ENCODE measurements around the gene RASSF4.

Gene RASSF4

DNA sequence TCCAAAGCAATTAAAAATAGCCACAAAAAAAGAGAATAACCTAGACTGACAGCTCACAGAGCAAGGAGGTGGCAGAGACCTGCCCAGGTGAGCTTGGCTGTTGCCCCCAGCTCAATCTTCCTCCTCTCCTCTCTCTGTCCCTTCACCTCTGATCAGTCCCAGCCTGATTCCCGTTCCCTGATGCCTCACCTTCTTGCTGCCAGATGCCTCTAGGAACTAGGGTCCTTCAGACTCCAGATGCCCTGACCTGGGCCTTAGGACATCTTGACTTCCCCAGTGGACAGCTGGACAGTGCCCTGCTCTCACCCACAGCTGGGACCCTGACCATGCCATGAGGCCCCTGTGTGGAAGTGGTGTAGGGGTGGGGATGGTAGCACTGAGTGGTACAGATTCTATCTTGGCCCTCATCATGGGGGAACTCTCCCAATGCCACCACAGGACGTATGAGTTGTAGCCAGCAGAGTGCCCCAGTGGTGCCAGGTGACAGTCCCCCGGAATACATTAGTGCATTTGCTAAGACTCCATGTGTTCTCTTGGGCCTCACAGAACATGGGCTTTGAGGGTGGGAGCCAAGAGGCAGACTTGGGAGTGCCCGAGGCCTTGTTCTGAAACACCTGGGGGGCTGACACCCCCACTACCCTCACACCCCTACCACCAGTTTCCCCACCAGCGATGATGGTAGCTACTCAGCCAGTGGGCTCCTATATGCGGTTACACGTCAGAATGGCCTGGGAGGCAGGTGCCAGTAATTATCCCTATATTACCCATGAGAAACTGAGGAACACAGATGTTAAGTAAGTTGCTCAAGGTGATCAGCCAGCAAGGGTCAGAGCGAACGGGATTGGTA, 17.0 kb downstream of the RASSF4 start:
- no peak for DNase-seq

DNA sequence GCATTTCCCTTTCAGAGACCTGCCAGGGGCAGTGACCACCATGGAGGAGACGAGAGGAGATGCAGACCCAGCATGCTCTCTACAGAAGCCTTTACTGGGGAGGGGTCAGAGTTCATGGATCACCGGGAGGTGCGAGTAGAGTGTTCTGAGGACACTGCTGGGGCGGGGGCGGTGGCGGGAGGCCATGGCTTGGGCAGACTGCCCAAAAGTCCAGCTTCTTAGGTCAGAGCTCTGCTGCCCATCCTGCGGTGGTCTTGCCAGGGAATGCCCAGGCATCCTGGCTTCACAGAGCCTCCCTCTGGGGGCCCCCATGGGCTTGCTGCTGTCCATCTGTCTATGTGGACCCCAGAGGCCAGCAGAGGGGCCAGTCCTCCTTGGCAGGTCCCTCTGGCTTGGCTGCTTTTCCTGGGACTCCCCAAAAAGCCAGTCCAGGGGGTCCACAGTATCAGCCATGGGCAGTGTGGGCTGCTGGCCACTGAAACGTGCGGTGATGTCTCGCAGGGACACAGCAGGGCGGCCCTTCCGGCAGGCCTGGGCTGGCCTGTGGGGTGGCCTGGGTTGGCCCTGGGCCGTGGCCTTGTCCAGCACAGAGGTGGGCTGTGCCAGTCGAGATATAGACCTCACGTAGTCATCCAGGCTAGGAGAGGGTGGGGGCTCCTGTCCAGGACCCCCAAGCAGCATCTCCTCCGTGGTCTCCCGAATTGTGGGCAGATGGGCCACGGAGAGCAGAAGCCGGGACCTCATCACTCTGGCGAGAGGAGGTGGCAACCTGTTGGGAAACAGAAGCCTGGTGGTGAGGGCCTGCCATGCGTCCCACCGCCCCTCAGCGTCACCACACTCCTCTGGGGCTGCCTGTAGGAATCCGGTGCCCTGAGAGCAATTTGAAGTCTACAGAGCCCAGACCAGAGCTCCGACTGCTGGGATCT, 17.9 kb downstream of the RASSF4 start:
- DNase-seq = no peak

DNA sequence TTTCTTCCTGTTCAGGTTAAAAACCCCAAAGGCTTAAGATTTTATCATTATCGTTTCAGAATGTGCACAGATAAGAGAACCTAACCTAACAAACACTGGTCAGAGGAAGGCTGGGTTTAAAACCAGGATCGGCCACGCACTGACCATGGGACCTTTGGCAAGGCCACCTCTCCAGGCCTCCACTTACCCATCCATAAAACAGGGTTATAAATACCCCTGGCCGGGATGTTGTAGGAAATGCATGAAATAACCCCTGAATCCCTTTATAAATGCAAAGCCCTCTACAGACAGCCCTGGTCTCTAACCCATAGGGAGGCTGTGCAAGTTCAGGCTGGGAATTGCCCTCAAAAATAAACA, 18.6 kb downstream of the RASSF4 start:
- DNase-seq = no peak

DNA sequence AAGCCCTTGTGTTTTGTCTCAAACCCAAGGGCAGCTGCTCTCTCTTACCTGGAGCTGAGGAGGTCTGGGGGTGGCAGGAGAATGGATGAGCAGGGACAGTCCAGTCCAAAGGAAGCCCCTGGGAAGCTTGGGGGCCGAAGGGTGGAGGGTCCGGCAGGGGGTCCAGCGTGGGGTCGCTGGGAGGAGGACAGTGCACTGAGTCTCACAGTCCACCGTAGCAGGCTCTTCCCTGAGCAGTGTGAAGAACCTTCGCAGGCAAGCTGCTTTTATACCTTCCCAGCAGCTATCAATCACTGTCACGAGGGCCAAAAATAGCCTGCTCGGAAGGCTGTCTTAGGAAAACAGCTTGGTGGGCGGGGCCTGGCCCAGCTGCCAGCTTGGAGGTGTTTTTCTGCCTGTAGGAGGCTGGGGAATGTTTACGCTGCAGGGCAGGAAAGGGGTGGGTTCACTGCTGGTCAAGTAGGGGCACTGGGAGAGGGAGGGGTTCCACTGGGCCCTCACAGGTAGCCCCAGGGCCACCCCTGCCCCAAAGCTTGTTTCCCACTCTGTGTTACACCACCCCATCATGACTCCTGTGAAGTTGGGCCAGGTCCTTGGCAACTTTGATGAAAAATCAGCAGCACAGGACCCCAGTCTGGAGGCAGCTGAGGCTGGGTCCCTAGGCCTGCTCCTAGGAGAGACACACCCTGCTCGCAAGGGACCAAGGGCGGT, 19.1 kb downstream of the RASSF4 start, which contains the start of gene DEPP1:
DEPP1 (minus strand) TSS at position 240 of the 711 bp plus-strand sequence. CDS start 779 bp downstream, outside the sequence.
- peak; percentile 82 for DNase-seq

DNA sequence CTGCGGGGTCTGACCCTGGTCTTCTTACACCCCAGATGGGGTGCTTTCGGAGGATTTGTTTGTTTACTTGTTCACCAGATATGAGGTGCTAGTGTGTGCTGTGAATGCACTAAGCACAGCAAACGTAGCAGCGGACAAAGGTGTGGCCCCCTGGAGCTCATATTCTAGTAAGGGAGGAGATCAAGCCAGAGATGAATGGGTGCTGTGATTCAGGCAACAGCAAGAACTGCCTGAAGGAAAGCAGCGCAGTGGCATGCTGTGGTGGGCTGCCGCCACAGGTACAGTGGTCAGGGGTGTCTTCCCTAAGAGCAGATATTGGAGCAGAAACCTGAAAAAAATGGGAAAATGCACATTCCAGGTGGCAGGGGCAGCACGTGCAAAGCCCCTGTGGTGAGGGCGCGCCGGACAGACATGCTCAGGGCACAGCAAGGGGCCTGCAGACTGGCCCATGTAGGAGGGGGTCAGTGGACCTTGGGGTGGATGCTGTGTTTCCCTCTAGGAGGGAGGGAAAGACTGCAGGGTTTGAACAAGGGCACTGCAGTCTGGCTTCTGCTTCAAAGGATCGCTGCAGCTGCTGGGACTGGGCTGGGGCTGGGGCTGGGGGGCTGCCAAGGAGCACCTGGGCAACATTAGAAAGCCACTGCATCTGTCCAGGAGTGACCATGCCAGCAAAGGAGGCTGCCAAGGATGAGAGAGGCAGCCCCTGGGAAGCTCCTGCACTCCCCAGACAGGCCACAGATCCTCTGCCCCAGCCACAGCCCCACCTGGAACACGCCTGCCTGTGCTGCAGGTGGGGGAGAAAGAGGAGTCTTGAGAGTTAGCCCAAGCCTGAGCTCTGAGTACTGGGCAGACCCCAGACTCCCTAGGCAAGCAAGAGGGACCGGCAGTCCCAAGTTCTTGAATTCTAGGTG, 19.9 kb downstream of the RASSF4 start:
- no peak for DNase-seq

GRCh38 chr10:44980309-44981171, 20.9 kb downstream of the RASSF4 start:
- no peak for DNase-seq

- DNase-seq = no peak
Measured at GRCh38 chr10:44981172-44982113, 21.8 kb downstream of the RASSF4 start.

GRCh38 chr10:44982114-44982460, 22.5 kb downstream of the RASSF4 start:
- no peak for DNase-seq

- no peak for DNase-seq
Measured at GRCh38 chr10:44982496-44982895, 22.9 kb downstream of the RASSF4 start.

DNA sequence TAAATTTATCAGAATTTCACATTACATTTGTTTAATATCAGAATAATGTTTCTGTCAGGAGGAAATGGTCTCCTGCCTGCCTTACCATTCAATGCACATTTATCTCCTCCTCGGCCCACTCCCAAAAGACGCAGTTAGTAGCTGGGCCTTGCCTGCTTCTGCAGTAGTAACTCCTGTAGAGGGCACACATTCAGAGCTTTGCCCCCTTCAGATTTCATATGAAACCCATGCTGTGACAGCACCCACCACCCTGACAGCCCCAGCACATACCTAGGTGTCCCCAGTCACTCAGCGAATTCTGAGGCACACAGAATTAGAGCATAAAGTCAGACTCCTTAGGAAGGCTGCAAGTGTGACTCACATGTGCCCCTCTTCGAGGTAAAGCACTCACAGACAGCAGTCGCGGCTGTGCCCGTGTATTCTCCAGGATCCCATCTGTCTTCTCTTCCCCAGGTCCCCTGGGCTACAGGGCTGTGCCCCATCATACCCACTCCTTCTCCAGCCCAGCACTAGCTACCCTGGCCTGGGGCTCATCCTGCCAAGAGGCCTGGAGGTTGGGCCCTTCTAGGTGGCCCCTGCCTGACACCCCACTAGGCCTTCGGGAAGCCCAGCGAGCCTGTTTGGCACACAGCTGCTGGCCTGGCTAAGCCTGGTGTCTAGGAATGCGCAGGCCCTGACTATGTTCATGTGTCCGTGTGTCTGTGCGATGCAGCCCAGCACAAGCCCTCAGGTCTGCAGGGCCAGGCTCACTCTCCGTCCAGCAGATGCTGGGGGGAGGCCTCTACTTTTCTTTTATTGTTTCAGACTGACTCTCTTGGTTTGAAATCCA, 23.7 kb downstream of the RASSF4 start:
- no peak for DNase-seq

- DNase-seq = no peak
Measured at GRCh38 chr10:44983895-44984278, 24.3 kb downstream of the RASSF4 start.

- no peak for DNase-seq
Measured at GRCh38 chr10:44984671-44985101, 25.1 kb downstream of the RASSF4 start.

GRCh38 chr10:44985175-44985681, 25.6 kb downstream of the RASSF4 start:
- DNase-seq = no peak

GRCh38 chr10:44986179-44986578, 26.6 kb downstream of the RASSF4 start:
- DNase-seq = no peak

- DNase-seq = no peak
Measured at GRCh38 chr10:44986670-44987069, 27.1 kb downstream of the RASSF4 start.

DNA sequence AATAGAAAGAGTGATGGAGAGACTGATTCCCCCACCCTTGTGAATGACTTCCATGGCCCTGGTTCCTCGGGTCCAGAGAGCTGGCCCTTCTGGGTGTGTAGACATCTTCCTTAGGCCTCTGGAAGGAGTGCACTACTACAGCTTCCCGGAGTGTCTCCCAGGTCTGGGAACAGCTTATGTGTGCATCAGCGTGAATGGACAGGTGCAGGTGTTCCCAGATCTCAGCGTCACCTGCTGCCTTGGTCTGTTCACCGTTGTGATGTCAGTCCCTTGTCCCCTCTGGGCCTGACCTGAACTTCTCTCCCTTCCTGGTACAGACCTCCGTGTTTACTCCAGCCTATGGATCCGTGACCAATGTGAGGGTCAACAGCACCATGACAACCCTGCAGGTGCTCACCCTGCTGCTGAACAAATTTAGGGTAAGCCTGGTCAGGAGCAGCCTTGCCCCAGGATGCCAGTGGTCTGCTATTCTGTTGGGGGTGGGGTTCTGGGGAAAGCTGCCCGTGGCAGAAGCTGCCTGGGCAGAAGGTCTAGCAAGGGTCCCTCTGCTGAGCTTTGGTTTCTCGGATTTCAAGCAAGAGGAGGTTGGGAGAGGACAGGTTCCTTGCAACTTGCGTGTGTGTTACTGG, 29.5 kb downstream of the RASSF4 start:
- no peak for DNase-seq

- no peak for DNase-seq
Measured at GRCh38 chr10:44989597-44990301, 30.1 kb downstream of the RASSF4 start.

DNA sequence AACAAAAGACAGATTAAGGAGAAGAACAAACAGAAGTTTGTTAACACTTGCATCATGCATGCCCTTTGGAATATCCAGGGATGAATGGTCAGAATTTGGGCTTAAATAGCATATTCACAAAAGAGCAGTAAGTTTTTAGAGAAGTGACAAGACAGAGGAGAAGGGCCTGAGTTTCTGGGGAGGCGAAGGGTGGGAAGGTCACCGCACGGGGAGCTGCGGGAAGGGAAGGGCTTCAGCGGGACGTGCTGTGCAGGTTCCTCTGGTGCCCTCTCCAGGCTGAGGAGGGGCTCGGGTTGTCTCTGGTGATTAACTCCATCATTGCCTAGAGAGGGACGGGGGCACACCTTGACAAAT, 30.7 kb downstream of the RASSF4 start:
- no peak for DNase-seq

All from NCI-H510A (cell line).